ENCODE data around the gene DNM3. TPM values are rescaled to one million over a fixed set of nuclear protein-coding genes. Genes with fewer than 3 reads are reported as not detected.

The DNM3 gene
- total RNA-seq, 1 experiment from 2014 or later = 2.7 TPM

DNA sequence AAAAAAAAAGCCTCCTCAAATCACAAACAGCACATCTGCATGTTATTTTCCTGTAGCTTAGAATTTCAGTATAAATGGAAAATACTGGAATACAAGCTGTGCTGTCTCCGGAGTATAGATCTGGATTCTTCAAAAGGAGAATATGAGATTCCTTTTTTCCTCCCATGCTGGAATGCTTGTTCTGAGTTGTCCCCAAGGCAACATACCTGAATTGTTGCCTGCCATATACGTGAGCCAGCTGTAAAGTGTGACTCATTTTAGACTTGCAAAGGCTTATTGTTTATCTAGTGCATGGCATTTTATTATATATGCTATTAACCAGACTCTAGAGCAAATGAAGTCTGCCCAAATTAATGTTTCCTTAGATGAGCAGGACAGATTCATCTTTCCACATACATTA, 484.2 kb downstream of the DNM3 start:
- Histone ChIP-seq H3K9me3 (ENCODE audit: control insufficient read depth, low read depth, low read length) (no peaks in the 10 kb centered on the region), H3K4me2 (ENCODE audit: insufficient read depth, insufficient read length, low read length) (no peak overlapping the region), H2BK5ac (ENCODE audit: insufficient read length, low read length) (no peak overlapping the region), H3K4me1 (ENCODE audit: insufficient read depth, low read length) (no peaks in the 10 kb centered on the region), H4K91ac (ENCODE audit: insufficient read length, low read depth, low read length) (no peak overlapping the region), H2BK12ac (ENCODE audit: insufficient read length, low read depth, low read length) (no peak overlapping the region), H2BK15ac (ENCODE audit: low read depth, low read length) (no peak overlapping the region), H4K5ac (ENCODE audit: insufficient read length, low read depth, low read length) (no peak overlapping the region), H3K14ac (ENCODE audit: insufficient read depth, low read length) (no peak overlapping the region), H3K18ac (ENCODE audit: insufficient read length, low read depth, low read length) (no peak overlapping the region), H3K23ac (ENCODE audit: insufficient read length, low read depth, low read length) (no peak overlapping the region), H3T11ph (ENCODE audit: low read length) (no peak overlapping the region), H2BK120ac (ENCODE audit: low read depth, low read length, poor library complexity, severe bottlenecking) (no peak overlapping the region), H3K56ac (ENCODE audit: insufficient read length, low read depth, low read length) (no peak overlapping the region), H2AFZ (ENCODE audit: low read length) (no peak overlapping the region), H2BK20ac (ENCODE audit: low read depth, low read length, poor library complexity, severe bottlenecking) (no peak overlapping the region), H2AK5ac (ENCODE audit: insufficient read length, low read length) (no peak overlapping the region), H3K9ac (ENCODE audit: extremely low read depth, insufficient read length, low read length) (no peak overlapping the region), H3K23me2 (ENCODE audit: insufficient read length, low read depth, low read length, poor library complexity, severe bottlenecking) (no peaks in the 10 kb centered on the region), H3K27me3 (ENCODE audit: insufficient read depth, low read length) (no peaks in the 10 kb centered on the region), H4K8ac (replicated peaks; ENCODE audit: insufficient read length, low read depth, low read length) (no peak overlapping the region), H3K4ac (ENCODE audit: low read depth, low read length) (no peak overlapping the region), H3K79me2 (ENCODE audit: insufficient read depth, low read length) (no peaks in the 10 kb centered on the region), H3K79me1 (ENCODE audit: insufficient read depth, low read depth, low read length, poor library complexity, severe bottlenecking) (no peaks in the 10 kb centered on the region), H3K27ac (ENCODE audit: insufficient read length, low read depth, low read length) (no peak overlapping the region), H4K20me1 (ENCODE audit: control insufficient read depth, insufficient read depth, insufficient read length) (no peaks in the 10 kb centered on the region)
- Mint-ChIP-seq H3K4me1 (no peaks in the 10 kb centered on the region), H3K27me3 (ENCODE audit: low read depth) (no peaks in the 10 kb centered on the region), H3K9me3 (peaks cover 0 to 3% of the 10 kb centered on the region in 2 experiments; a peak in 1 of 5 replicates), H3K27ac (no peak overlapping the region), H3K4me3 (no peak overlapping the region), H3K36me3 (ENCODE audit: insufficient read depth in 1 of 3, low read depth in 3 of 3) (no peaks in the 10 kb centered on the region; a peak in 1 of 7 replicates)
- DNase-seq = no peak
- no CpG with 5 or more reads among the region's 2 CpGs for WGBS (ENCODE audit: extremely low coverage, insufficient read length, low lambda C conversion rate)
- TF ChIP-seq, protein P1, sequence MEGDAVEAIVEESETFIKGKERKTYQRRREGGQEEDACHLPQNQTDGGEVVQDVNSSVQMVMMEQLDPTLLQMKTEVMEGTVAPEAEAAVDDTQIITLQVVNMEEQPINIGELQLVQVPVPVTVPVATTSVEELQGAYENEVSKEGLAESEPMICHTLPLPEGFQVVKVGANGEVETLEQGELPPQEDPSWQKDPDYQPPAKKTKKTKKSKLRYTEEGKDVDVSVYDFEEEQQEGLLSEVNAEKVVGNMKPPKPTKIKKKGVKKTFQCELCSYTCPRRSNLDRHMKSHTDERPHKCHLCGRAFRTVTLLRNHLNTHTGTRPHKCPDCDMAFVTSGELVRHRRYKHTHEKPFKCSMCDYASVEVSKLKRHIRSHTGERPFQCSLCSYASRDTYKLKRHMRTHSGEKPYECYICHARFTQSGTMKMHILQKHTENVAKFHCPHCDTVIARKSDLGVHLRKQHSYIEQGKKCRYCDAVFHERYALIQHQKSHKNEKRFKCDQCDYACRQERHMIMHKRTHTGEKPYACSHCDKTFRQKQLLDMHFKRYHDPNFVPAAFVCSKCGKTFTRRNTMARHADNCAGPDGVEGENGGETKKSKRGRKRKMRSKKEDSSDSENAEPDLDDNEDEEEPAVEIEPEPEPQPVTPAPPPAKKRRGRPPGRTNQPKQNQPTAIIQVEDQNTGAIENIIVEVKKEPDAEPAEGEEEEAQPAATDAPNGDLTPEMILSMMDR (conservative IDR thresholded peaks at IDR 0.05) = no peak
